Measurements from ENCODE around the gene STIMATE. TPM values are rescaled to one million over a fixed set of nuclear protein-coding genes. Genes with fewer than 3 reads are reported as not detected.

Gene STIMATE
- total RNA-seq, 1 experiment from 2014 or later = 15.7 TPM

GRCh38 chr3:52791928-52792327 lies 105.4 kb downstream of the STIMATE start:
- in situ Hi-C loops (cut with HindIII; ENCODE audit: low pct_unique_long_range_greater_than_20kb, low sequenced_read_pairs) = no loop called here

GRCh38 chr3:52791366-52791765 lies 106.0 kb downstream of the STIMATE start:
- TF ChIP-seq POLR2AphosphoS5 (IDR thresholded peaks at IDR 0.05; ENCODE audit: low read depth, low read length) (no peak), TCF7L2 (IDR thresholded peaks at IDR 0.05; ENCODE audit: low read depth, low read length) (no peak), SIN3A (IDR thresholded peaks at IDR 0.05; ENCODE audit: borderline replicate concordance, insufficient read depth, low read depth, low read length) (no peak), REST (IDR thresholded peaks at IDR 0.05; ENCODE audit: insufficient read depth in 1 of 2, low read depth in 2 of 2, low read length in 1 of 2) (no peak)
- TF ChIP-seq, protein P1, sequence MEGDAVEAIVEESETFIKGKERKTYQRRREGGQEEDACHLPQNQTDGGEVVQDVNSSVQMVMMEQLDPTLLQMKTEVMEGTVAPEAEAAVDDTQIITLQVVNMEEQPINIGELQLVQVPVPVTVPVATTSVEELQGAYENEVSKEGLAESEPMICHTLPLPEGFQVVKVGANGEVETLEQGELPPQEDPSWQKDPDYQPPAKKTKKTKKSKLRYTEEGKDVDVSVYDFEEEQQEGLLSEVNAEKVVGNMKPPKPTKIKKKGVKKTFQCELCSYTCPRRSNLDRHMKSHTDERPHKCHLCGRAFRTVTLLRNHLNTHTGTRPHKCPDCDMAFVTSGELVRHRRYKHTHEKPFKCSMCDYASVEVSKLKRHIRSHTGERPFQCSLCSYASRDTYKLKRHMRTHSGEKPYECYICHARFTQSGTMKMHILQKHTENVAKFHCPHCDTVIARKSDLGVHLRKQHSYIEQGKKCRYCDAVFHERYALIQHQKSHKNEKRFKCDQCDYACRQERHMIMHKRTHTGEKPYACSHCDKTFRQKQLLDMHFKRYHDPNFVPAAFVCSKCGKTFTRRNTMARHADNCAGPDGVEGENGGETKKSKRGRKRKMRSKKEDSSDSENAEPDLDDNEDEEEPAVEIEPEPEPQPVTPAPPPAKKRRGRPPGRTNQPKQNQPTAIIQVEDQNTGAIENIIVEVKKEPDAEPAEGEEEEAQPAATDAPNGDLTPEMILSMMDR (IDR thresholded peaks at IDR 0.05) = no peak
- DNase-seq (ENCODE audit: low read depth, low spot score) = no peak
- BruUV-seq (replicated peaks) = no TSS peak
- ChIA-PET POLR2A (no interaction called here), CTCF (no interaction called here)
- no peak overlapping the region for H3K27ac ChIP-seq (ENCODE audit: low read length)
- no peak for ATAC-seq
- in situ Hi-C loops (cut with HindIII; ENCODE audit: low pct_unique_long_range_greater_than_20kb, low sequenced_read_pairs) = no loop called here
- no peaks in the 10 kb centered on the region for H3K4me1 ChIP-seq (ENCODE audit: control insufficient read depth, insufficient read depth, low read length)
- H3K9me3 ChIP-seq (ENCODE audit: control insufficient read depth, insufficient read depth, low read depth, low read length) = no peaks in the 10 kb centered on the region
- intact Hi-C loops (cut with micrococcal nuclease; ENCODE audit: unreplicated experiment) = no loop called here
- no peak overlapping the region for H3K4me3 ChIP-seq (ENCODE audit: low read depth in 2 of 2, low read length in 2 of 2)
- no peaks in the 10 kb centered on the region for H3K27me3 ChIP-seq (ENCODE audit: control insufficient read depth, insufficient read depth, low read length)
- no peaks in the 10 kb centered on the region for H3K36me3 ChIP-seq (ENCODE audit: control insufficient read depth, insufficient read depth, low read length)

More at GRCh38 chr3:52791928-52792327, 105.4 kb downstream of the STIMATE start:
- Histone ChIP-seq H3K4me3 (ENCODE audit: low read depth in 2 of 2, low read length in 2 of 2) (no peak overlapping the region), H3K4me1 (ENCODE audit: control insufficient read depth, insufficient read depth, low read length) (no peaks in the 10 kb centered on the region), H3K9me3 (ENCODE audit: control insufficient read depth, insufficient read depth, low read depth, low read length) (no peaks in the 10 kb centered on the region), H3K36me3 (ENCODE audit: control insufficient read depth, insufficient read depth, low read length) (no peaks in the 10 kb centered on the region), H3K27me3 (ENCODE audit: control insufficient read depth, insufficient read depth, low read length) (no peaks in the 10 kb centered on the region), H3K27ac (ENCODE audit: low read length) (no peak overlapping the region)
- no TSS peak for BruUV-seq (replicated peaks)
- TF ChIP-seq POLR2AphosphoS5 (IDR thresholded peaks at IDR 0.05; ENCODE audit: low read depth, low read length) (no peak), SIN3A (IDR thresholded peaks at IDR 0.05; ENCODE audit: borderline replicate concordance, insufficient read depth, low read depth, low read length) (no peak), TCF7L2 (IDR thresholded peaks at IDR 0.05; ENCODE audit: low read depth, low read length) (no peak), REST (IDR thresholded peaks at IDR 0.05; ENCODE audit: insufficient read depth in 1 of 2, low read depth in 2 of 2, low read length in 1 of 2) (no peak)
- TF ChIP-seq, protein P1 (IDR thresholded peaks at IDR 0.05) = no peak
- intact Hi-C loops (cut with micrococcal nuclease; ENCODE audit: unreplicated experiment) = no loop called here
- ChIA-PET CTCF (interaction anchor here (1.3 kb wide), 1 partner anchor 29 kb away, joined by 7 read pairs; no protein-coding TSS in a partner anchor), POLR2A (no interaction called here)
- DNase-seq (ENCODE audit: low read depth, low spot score) (no peak), ATAC-seq (no peak)

Data from Panc1 (cell line).